ENCODE results near the gene SRGAP3. TPM values are rescaled to one million over a fixed set of nuclear protein-coding genes. Genes with fewer than 3 reads are reported as not detected.

The SRGAP3 gene
- total RNA-seq, 3 donors from 2014 or later, result 0.27 to 2.0 (median 0.42) TPM

GRCh38 chr3:9276761-9277370 lies 27.4 kb upstream of the SRGAP3 start:
- DNase-seq, result no peak
- ATAC-seq, result no peak
- Mint-ChIP-seq H3K36me3 (ENCODE audit: insufficient read depth) (no peaks in the 10 kb centered on the region), H3K4me3 (no peak overlapping the region), H3K27me3 (ENCODE audit: low read depth) (no peaks in the 10 kb centered on the region), H3K9me3 (peaks cover 5% of the 10 kb centered on the region), H3K4me1 (ENCODE audit: low read depth) (no peaks in the 10 kb centered on the region)

GRCh38 chr3:9271903-9272302 lies 22.5 kb upstream of the SRGAP3 start:
- DNase-seq (no peak), ATAC-seq (no peak)
- Mint-ChIP-seq H3K4me3 (no peak overlapping the region), H3K27me3 (ENCODE audit: low read depth) (no peaks in the 10 kb centered on the region), H3K9me3 (peaks cover 5% of the 10 kb centered on the region), H3K36me3 (ENCODE audit: insufficient read depth) (no peaks in the 10 kb centered on the region), H3K4me1 (ENCODE audit: low read depth) (no peaks in the 10 kb centered on the region)

GRCh38 chr3:9270704-9271103 lies 21.3 kb upstream of the SRGAP3 start:
- H3K36me3 Mint-ChIP-seq (ENCODE audit: insufficient read depth), result no peaks in the 10 kb centered on the region
- H3K9me3 Mint-ChIP-seq, result peaks cover 5% of the 10 kb centered on the region
- ATAC-seq (no peak), DNase-seq (no peak)
- H3K27me3 Mint-ChIP-seq (ENCODE audit: low read depth), result no peaks in the 10 kb centered on the region
- no peaks in the 10 kb centered on the region for H3K4me1 Mint-ChIP-seq (ENCODE audit: low read depth)
- no peak overlapping the region for H3K4me3 Mint-ChIP-seq

GRCh38 chr3:9266716-9267115 lies 17.3 kb upstream of the SRGAP3 start:
- Mint-ChIP-seq H3K4me3 (no peak overlapping the region), H3K36me3 (ENCODE audit: insufficient read depth) (no peaks in the 10 kb centered on the region), H3K4me1 (ENCODE audit: low read depth) (no peaks in the 10 kb centered on the region), H3K9me3 (no peaks in the 10 kb centered on the region), H3K27me3 (ENCODE audit: low read depth) (no peaks in the 10 kb centered on the region)
- no peak for ATAC-seq
- DNase-seq, result no peak

GRCh38 chr3:9260305-9260704 lies 10.9 kb upstream of the SRGAP3 start:
- H3K36me3 Mint-ChIP-seq (ENCODE audit: insufficient read depth), result peaks cover 2% of the 10 kb centered on the region
- H3K9me3 Mint-ChIP-seq, result no peaks in the 10 kb centered on the region
- peaks cover 7% of the 10 kb centered on the region for H3K27me3 Mint-ChIP-seq (ENCODE audit: low read depth)
- no peaks in the 10 kb centered on the region for H3K4me1 Mint-ChIP-seq (ENCODE audit: low read depth)
- H3K4me3 Mint-ChIP-seq, result no peak overlapping the region
- ATAC-seq (no peak), DNase-seq (no peak)

GRCh38 chr3:9257092-9257491 lies 7.6 kb upstream of the SRGAP3 start:
- Mint-ChIP-seq H3K4me3 (no peak overlapping the region), H3K4me1 (ENCODE audit: low read depth) (no peaks in the 10 kb centered on the region), H3K27me3 (ENCODE audit: low read depth) (peaks cover 20% of the 10 kb centered on the region), H3K9me3 (no peaks in the 10 kb centered on the region), H3K36me3 (ENCODE audit: insufficient read depth) (peaks cover 2% of the 10 kb centered on the region)
- DNase-seq (no peak), ATAC-seq (no peak)

GRCh38 chr3:9255976-9256375 lies 6.5 kb upstream of the SRGAP3 start:
- Mint-ChIP-seq H3K36me3 (ENCODE audit: insufficient read depth) (peaks cover 2% of the 10 kb centered on the region), H3K9me3 (no peaks in the 10 kb centered on the region), H3K4me3 (no peak overlapping the region), H3K4me1 (ENCODE audit: low read depth) (no peaks in the 10 kb centered on the region), H3K27me3 (ENCODE audit: low read depth) (peaks cover 19% of the 10 kb centered on the region)
- ATAC-seq (no peak), DNase-seq (no peak)

GRCh38 chr3:9254764-9255163 lies 5.3 kb upstream of the SRGAP3 start:
- no peaks in the 10 kb centered on the region for H3K9me3 Mint-ChIP-seq
- H3K36me3 Mint-ChIP-seq (ENCODE audit: insufficient read depth), result peaks cover 2% of the 10 kb centered on the region
- peaks cover 21% of the 10 kb centered on the region for H3K27me3 Mint-ChIP-seq (ENCODE audit: low read depth)
- DNase-seq (no peak), ATAC-seq (no peak)
- no peak overlapping the region for H3K4me3 Mint-ChIP-seq
- peaks cover 2% of the 10 kb centered on the region for H3K4me1 Mint-ChIP-seq (ENCODE audit: low read depth)

GRCh38 chr3:9253327-9253726 lies 3.9 kb upstream of the SRGAP3 start:
- H3K9me3 Mint-ChIP-seq, result no peaks in the 10 kb centered on the region

GRCh38 chr3:9251055-9251786 lies 1.8 kb upstream of the SRGAP3 start:
- DNase-seq, result no peak
- ATAC-seq, result no peak
- Mint-ChIP-seq H3K4me1 (ENCODE audit: low read depth) (peaks cover 21% of the 10 kb centered on the region), H3K27me3 (ENCODE audit: low read depth) (peaks cover 15% of the 10 kb centered on the region), H3K9me3 (no peaks in the 10 kb centered on the region), H3K4me3 (no peak overlapping the region), H3K36me3 (ENCODE audit: insufficient read depth) (no peaks in the 10 kb centered on the region)

More at GRCh38 chr3:9253327-9253726, 3.9 kb upstream of the SRGAP3 start:
- ATAC-seq, result no peak
- H3K4me3 Mint-ChIP-seq, result no peak overlapping the region
- no peak for DNase-seq
- peaks cover 14% of the 10 kb centered on the region for H3K4me1 Mint-ChIP-seq (ENCODE audit: low read depth)
- peaks cover 2% of the 10 kb centered on the region for H3K36me3 Mint-ChIP-seq (ENCODE audit: insufficient read depth)
- peaks cover 15% of the 10 kb centered on the region for H3K27me3 Mint-ChIP-seq (ENCODE audit: low read depth)

- DNase-seq, result no peak
- peaks cover 15% of the 10 kb centered on the region for H3K27me3 Mint-ChIP-seq (ENCODE audit: low read depth)
- H3K4me1 Mint-ChIP-seq (ENCODE audit: low read depth), result peaks cover 21% of the 10 kb centered on the region
- H3K4me3 Mint-ChIP-seq, result no peak overlapping the region
- no peaks in the 10 kb centered on the region for H3K9me3 Mint-ChIP-seq
- no peak for ATAC-seq
- no peaks in the 10 kb centered on the region for H3K36me3 Mint-ChIP-seq (ENCODE audit: insufficient read depth)
Measured at GRCh38 chr3:9250236-9250635, 790 bp upstream of the SRGAP3 start.

- ATAC-seq, result no peak
Measured at GRCh38 chr3:9248522-9249271, 749 bp downstream of the SRGAP3 start.

GRCh38 chr3:9247941-9248521 lies 1.4 kb downstream of the SRGAP3 start:
- Mint-ChIP-seq H3K36me3 (ENCODE audit: insufficient read depth) (no peaks in the 10 kb centered on the region), H3K27me3 (ENCODE audit: low read depth) (peaks cover 6% of the 10 kb centered on the region), H3K9me3 (no peaks in the 10 kb centered on the region), H3K4me3 (peak overlapping the region; percentile 81), H3K4me1 (ENCODE audit: low read depth) (peaks cover 21% of the 10 kb centered on the region)
- ATAC-seq, result no peak
- DNase-seq, result no peak

More at GRCh38 chr3:9248522-9249271, 749 bp downstream of the SRGAP3 start:
- Mint-ChIP-seq H3K36me3 (ENCODE audit: insufficient read depth) (no peaks in the 10 kb centered on the region), H3K9me3 (no peaks in the 10 kb centered on the region), H3K4me3 (peak overlapping the region; percentile 81), H3K27me3 (ENCODE audit: low read depth) (peaks cover 9% of the 10 kb centered on the region), H3K4me1 (ENCODE audit: low read depth) (peaks cover 21% of the 10 kb centered on the region)
- no peak for DNase-seq

GRCh38 chr3:9247361-9247940 lies 2.0 kb downstream of the SRGAP3 start:
- ATAC-seq (no peak), DNase-seq (no peak)
- no peak overlapping the region for H3K4me3 Mint-ChIP-seq
- no peaks in the 10 kb centered on the region for H3K9me3 Mint-ChIP-seq
- peaks cover 21% of the 10 kb centered on the region for H3K4me1 Mint-ChIP-seq (ENCODE audit: low read depth)
- H3K27me3 Mint-ChIP-seq (ENCODE audit: low read depth), result peaks cover 3% of the 10 kb centered on the region
- H3K36me3 Mint-ChIP-seq (ENCODE audit: insufficient read depth), result no peaks in the 10 kb centered on the region

Measured in activated T-cell treated with anti-CD3 and anti-CD28 coated beads, Interleukin-2, amount 50 U/mL, for 4 hours (primary cell).